Ovary (tissue), 9 donors: ENCODE results near the gene ARHGAP4. TPM values are rescaled to one million over a fixed set of nuclear protein-coding genes. Genes with fewer than 3 reads are reported as not detected.
A peak's percentile ranks its signal among the peaks of the same experiment; 100 is the strongest.

Source experiments
- DNase-seq, 5 donors: peaks; one replicate each; pipeline ENCODE4 v3.0.0-alpha.2; 2019 to 2020
- H3K27ac ChIP-seq, 2 donors: fragments of 200-600 bp; one replicate each; pipeline versions ENCODE4 v1.5.1 to v1.8.0; 2019 to 2022
- H3K27me3 ChIP-seq: fragments of 200-600 bp; one replicate; pipeline ENCODE4 v1.8.0; 2022
- H3K36me3 ChIP-seq: fragments of 200-600 bp; sonication (generic); one replicate; pipeline ENCODE4 v1.5.1; 2019
- H3K4me1 ChIP-seq: one replicate; pipeline ENCODE4 v1.8.1; 2013; ENCODE audit warnings: mild to moderate bottlenecking, moderate library complexity; ENCODE audit not compliant: insufficient read depth
- H3K4me3 ChIP-seq: fragments of 200-600 bp; sonication (generic); one replicate; pipeline ENCODE4 v1.5.1; 2017
- H3K9me3 ChIP-seq, 2 donors: fragments of 200-600 bp in 1 of 2; sonication (generic) in 1 of 2; one replicate each; pipeline versions ENCODE4 v1.5.1 to v1.8.1; 2013 to 2019; ENCODE audit warnings: mild to moderate bottlenecking in 1 of 2, moderate library complexity in 1 of 2
- CTCF ChIP-seq, 3 donors: fragments of 450-650 bp in 2 of 3; fragments of 200-600 bp in 1 of 3; IDR thresholded peaks; one replicate each; pipeline versions ENCODE4 v1.5.1 to v1.8.0; 2016 to 2022; ENCODE audit warnings: antibody characterized with exemption in 3 of 3, mild to moderate bottlenecking in 1 of 3
- EP300 ChIP-seq: sonication (generic); formaldehyde crosslinking; IDR thresholded peaks from one replicate; pipeline ENCODE4 v1.6.1; 2017; ENCODE audit warnings: antibody characterized with exemption
- POLR2A ChIP-seq: fragments of 450-650 bp; IDR thresholded peaks from one replicate; pipeline ENCODE4 v1.6.1; 2017; ENCODE audit warnings: antibody characterized with exemption, mild to moderate bottlenecking, moderate library complexity
- WGBS, 3 donors: extraction: QIAGEN DNeasy Blood & Tissue Kit in 1 of 3; methylation state at CpG; one replicate each; pipeline versions ENCODE4 v1.1.5 to v1.1.7; 2013 to 2017; 5-methylcytosine and 5-hydroxymethylcytosine counted together
- intact Hi-C, 4 donors: fragments of 100-400 bp; cut with DNase I; formaldehyde crosslinking; loops; one replicate each; pipeline versions ENCODE4 v1.11.0 to v1.15.1; 2022 to 2023
- polyA plus RNA-seq, 2 donors: library from polyadenylated mRNA; stranded (reverse); fragments of 200-250 nt in 1 of 2; fragments of 350-450 nt in 1 of 2; fragmentation: Illumina TruSeq in 1 of 2; extraction: RNeasy Lipid Tissue Mini Kit (QIAGEN cat#74804) in 1 of 2; gene quantifications; one replicate each; pipeline ENCODE4 v1.2.3, GENCODE V29; 2013 to 2014
- total RNA-seq, 7 donors: library from RNA; depleted of rRNA in 2 of 7; stranded (reverse); fragments of >200 nt in 2 of 7; fragmentation: NEBNext Ultra II Directional in 3 of 7; extraction: Animal tissue kit (Norgen Biotek cat#: 25700) in 3 of 7; gene quantifications; one replicate each; pipeline versions ENCODE4 v1.1.0 to v1.2.4, GENCODE V29; 2016 to 2023
- donor health status: DM: no; HTN: no; CAD: no; lungs with moderate emphysema.
- donor health status: DM: no; HTN: no; CAD: no.
- donor health status: Bipolar disorder and iron deficiency.
- donor health status: DM: yes; HTN: yes; CAD: no.
- donor health status: DM: no; HTN: no; CAD: no.
- donor health status: DM: yes; HTN: yes; CAD: no.

Gene ARHGAP4
- total and polyA plus RNA-seq, 9 donors = 1.2 to 22.3 (median 11.4) TPM

DNA sequence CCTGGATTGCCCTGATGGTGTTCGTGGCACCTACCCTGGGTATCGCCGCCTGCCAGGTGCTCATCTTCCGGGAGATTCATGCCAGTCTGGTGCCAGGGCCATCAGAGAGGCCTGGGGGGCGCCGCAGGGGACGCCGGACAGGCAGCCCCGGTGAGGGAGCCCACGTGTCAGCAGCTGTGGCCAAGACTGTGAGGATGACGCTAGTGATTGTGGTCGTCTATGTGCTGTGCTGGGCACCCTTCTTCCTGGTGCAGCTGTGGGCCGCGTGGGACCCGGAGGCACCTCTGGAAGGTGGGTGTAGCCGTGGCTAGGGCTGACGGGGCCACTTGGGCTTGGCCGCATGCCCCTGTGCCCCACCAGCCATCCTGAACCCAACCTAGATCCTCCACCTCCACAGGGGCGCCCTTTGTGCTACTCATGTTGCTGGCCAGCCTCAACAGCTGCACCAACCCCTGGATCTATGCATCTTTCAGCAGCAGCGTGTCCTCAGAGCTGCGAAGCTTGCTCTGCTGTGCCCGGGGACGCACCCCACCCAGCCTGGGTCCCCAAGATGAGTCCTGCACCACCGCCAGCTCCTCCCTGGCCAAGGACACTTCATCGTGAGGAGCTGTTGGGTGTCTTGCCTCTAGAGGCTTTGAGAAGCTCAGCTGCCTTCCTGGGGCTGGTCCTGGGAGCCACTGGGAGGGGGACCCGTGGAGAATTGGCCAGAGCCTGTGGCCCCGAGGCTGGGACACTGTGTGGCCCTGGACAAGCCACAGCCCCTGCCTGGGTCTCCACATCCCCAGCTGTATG is 19.7 kb downstream of the ARHGAP4 start:
- no peak overlapping the region for H3K4me3 ChIP-seq
- no peak for DNase-seq
- H3K27ac ChIP-seq = no peak overlapping the region
- no peaks in the 10 kb centered on the region for H3K27me3 ChIP-seq
- TF ChIP-seq CTCF (IDR thresholded peaks at IDR 0.05) (no peak), EP300 (no peak), POLR2A (no peak)
- H3K36me3 ChIP-seq = no peaks in the 10 kb centered on the region
- WGBS, 3 donors = 71 to 79% (median 73%) methylated on average over 24 to 27 of the region's 27 CpGs
- no peaks in the 10 kb centered on the region for H3K9me3 ChIP-seq
- no peaks in the 10 kb centered on the region for H3K4me1 ChIP-seq
- intact Hi-C loops = no loop called here

DNA sequence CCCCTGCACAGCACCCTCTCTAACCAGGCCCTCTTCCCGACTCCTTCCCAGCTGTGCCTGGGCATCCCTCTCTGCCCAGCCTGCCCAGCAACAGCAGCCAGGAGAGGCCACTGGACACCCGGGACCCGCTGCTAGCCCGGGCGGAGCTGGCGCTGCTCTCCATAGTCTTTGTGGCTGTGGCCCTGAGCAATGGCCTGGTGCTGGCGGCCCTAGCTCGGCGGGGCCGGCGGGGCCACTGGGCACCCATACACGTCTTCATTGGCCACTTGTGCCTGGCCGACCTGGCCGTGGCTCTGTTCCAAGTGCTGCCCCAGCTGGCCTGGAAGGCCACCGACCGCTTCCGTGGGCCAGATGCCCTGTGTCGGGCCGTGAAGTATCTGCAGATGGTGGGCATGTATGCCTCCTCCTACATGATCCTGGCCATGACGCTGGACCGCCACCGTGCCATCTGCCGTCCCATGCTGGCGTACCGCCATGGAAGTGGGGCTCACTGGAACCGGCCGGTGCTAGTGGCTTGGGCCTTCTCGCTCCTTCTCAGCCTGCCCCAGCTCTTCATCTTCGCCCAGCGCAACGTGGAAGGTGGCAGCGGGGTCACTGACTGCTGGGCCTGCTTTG is 20.5 kb downstream of the ARHGAP4 start:
- no peaks in the 10 kb centered on the region for H3K36me3 ChIP-seq
- peak in 1 of 5 donors; percentile 14 for DNase-seq
- no peaks in the 10 kb centered on the region for H3K4me1 ChIP-seq
- H3K4me3 ChIP-seq = no peak overlapping the region
- no peak for TF ChIP-seq CTCF (IDR thresholded peaks at IDR 0.05)
- no peak for TF ChIP-seq EP300
- no peak for TF ChIP-seq POLR2A
- no peak overlapping the region for H3K27ac ChIP-seq
- no peaks in the 10 kb centered on the region for H3K27me3 ChIP-seq
- no peaks in the 10 kb centered on the region for H3K9me3 ChIP-seq
- intact Hi-C loops = no loop called here
- 85 to 89% (median 86%) methylated on average over 28 to 32 of the region's 32 CpGs for WGBS, 3 donors

DNA sequence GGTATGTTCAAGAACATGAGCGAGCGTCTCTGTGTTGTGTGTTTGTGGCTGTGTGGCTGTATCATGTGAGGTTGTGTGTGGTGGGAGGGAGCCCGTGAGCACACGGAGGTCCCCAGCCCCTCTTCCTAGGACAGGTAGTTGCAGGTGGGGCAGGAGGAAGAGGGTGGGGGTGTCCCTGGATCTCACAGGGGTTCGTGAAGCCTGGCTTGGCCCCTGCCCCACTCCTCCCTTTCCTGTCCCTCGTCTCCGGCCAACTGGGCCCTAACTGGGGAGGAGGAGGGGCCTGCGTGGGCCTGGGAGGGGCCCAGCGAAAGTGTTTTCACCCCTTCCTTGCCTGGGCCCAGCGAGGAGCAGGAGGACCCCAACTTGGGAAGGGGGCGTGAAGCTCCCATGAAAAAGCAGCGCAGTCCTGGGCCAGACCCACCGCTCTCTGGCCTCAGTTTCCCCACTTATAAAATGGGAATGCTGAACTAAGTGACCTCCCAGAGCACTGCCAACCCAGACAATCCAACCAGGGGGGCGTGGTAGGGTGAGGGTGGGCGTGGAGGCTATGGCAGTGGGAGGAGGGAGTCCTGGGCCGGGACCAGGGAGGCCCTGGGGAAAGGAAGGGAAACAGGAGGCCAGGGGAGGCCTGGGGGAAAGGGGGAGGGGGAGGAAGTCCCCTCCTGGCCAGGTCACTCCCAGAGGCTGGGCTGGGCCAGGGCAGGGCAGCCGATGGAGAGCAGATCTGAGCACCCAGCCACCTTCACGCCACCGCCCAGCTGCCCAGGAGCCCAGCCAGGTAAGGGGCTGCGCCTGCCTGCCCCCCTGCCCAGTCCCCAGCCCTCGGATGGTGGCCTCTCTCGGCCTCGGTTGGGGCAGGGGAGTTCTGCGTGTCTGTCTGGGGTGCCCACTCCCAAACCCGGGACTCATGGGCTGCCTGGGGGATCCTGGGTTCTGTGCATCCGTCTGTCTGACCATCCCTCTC is 21.8 kb downstream of the ARHGAP4 start, which contains the start of gene AVPR2:
Gene AVPR2, plus strand, starts transcription at position 683 of the 967 bp plus-strand sequence. CDS start 473 bp downstream, outside the sequence.
- Histone ChIP-seq H3K4me1 (no peaks in the 10 kb centered on the region), H3K9me3 (no peaks in the 10 kb centered on the region), H3K27me3 (no peaks in the 10 kb centered on the region), H3K36me3 (no peaks in the 10 kb centered on the region), H3K4me3 (no peak within 1 kb of the TSS), H3K27ac (no peak within 1 kb of the TSS)
- intact Hi-C loops = no loop called here
- 50 to 66% (median 51%) methylated on average over 25 to 26 of the region's 26 CpGs for whole genome bisulfite sequencing, 3 donors
- TF ChIP-seq EP300 (no peak), POLR2A (no peak), CTCF (IDR thresholded peaks at IDR 0.05) (no peak)
- peak in 1 of 5 donors; percentile 19 for DNase-seq
